Suppressor macrophage treated with lipopolysaccharide for 4 hours (primary cell): ENCODE measurements around the gene EVX2.

ENCODE experiments used
- DNase-seq: peaks from one replicate; pipeline ENCODE4 v3.0.0-alpha.2; 2020

The EVX2 gene

GRCh38 chr2:176121190-176122051 is 37.7 kb upstream of the EVX2 start:
- no peak for DNase-seq

GRCh38 chr2:176120364-176121189 is 36.8 kb upstream of the EVX2 start:
- no peak for DNase-seq

- peak; percentile 35 for DNase-seq
Observed at GRCh38 chr2:176118601-176119339, 35.0 kb upstream of the EVX2 start.

GRCh38 chr2:176117823-176118371 is 34.1 kb upstream of the EVX2 start:
- DNase-seq: no peak

GRCh38 chr2:176117162-176117822 is 33.5 kb upstream of the EVX2 start:
- DNase-seq: no peak

GRCh38 chr2:176115883-176116813 is 32.4 kb upstream of the EVX2 start, which contains the start of gene HOXD10:
Gene HOXD10, plus strand, starts transcription at chr2:176116778. Its CDS starts 56 bp downstream, at chr2:176116834.
- no peak for DNase-seq

- DNase-seq: no peak
Observed at GRCh38 chr2:176114930-176115625, 31.3 kb upstream of the EVX2 start.

- no peak for DNase-seq
Observed at GRCh38 chr2:176114120-176114929, 30.6 kb upstream of the EVX2 start.

- DNase-seq: no peak
Observed at GRCh38 chr2:176112375-176113302, 28.9 kb upstream of the EVX2 start.

GRCh38 chr2:176111846-176112374 is 28.1 kb upstream of the EVX2 start:
- DNase-seq: no peak

GRCh38 chr2:176111309-176111663 is 27.5 kb upstream of the EVX2 start:
- peak; percentile 52 for DNase-seq

GRCh38 chr2:176110415-176111308 is 26.9 kb upstream of the EVX2 start:
- no peak for DNase-seq

- no peak for DNase-seq
Observed at GRCh38 chr2:176109946-176110345, 26.2 kb upstream of the EVX2 start.

GRCh38 chr2:176109192-176109901 is 25.6 kb upstream of the EVX2 start:
- no peak for DNase-seq

GRCh38 chr2:176107731-176108181 is 24.0 kb upstream of the EVX2 start:
- no peak for DNase-seq
